ENCODE results near the gene CPTP. TPM values are rescaled to one million over a fixed set of nuclear protein-coding genes. Genes with fewer than 3 reads are reported as not detected.

Gene CPTP
- total and polyA plus RNA-seq, 2 of the 13 experiments (the other 11 are each of a cell fraction or from before 2014, with no cell fraction given) = 5.5 to 9.3 TPM

GRCh38 chr1:1359664-1360468 is 35.3 kb downstream of the CPTP start (continued):
- TF ChIP-seq ZNF383 (CRISPR knock-in tag; IDR thresholded peaks at IDR 0.05; ENCODE audit: borderline replicate concordance) (no peak), ZNF672 (CRISPR knock-in tag; IDR thresholded peaks at IDR 0.05) (no peak), ZBED4 (CRISPR knock-in tag; IDR thresholded peaks at IDR 0.05; ENCODE audit: borderline replicate concordance) (no peak), HIC2 (CRISPR knock-in tag; IDR thresholded peaks at IDR 0.05; ENCODE audit: low read depth) (0 out of 2 replicates have a peak, but pooled peaks have one; percentile 16), ZNF30 (CRISPR knock-in tag; IDR thresholded peaks at IDR 0.05) (no peak), BRD4 (CRISPR knock-in tag; IDR thresholded peaks at IDR 0.05) (no peak), JARID2 (CRISPR knock-in tag; IDR thresholded peaks at IDR 0.05; ENCODE audit: insufficient replicate concordance) (no peak), PBX3 (CRISPR knock-in tag; IDR thresholded peaks at IDR 0.05; ENCODE audit: borderline replicate concordance) (no peak), DRAP1 (CRISPR knock-in tag; IDR thresholded peaks at IDR 0.05) (no peak), ZMAT5 (CRISPR knock-in tag; IDR thresholded peaks at IDR 0.05; ENCODE audit: borderline replicate concordance, low read depth) (no peak), SAFB2 (CRISPR knock-in tag; IDR thresholded peaks at IDR 0.05; ENCODE audit: borderline replicate concordance, low read depth) (no peak), ZNF75D (CRISPR knock-in tag; IDR thresholded peaks at IDR 0.05; ENCODE audit: borderline replicate concordance) (no peak), ZNF451 (CRISPR knock-in tag; IDR thresholded peaks at IDR 0.05) (no peak; the same call in 1 of the 2 replicates), ZNF564 (CRISPR knock-in tag; IDR thresholded peaks at IDR 0.05) (no peak), STAT6 (CRISPR knock-in tag; IDR thresholded peaks at IDR 0.05; ENCODE audit: borderline replicate concordance) (no peak), CERS6 (CRISPR knock-in tag; IDR thresholded peaks at IDR 0.05) (no peak)
